IMR-90 (cell line): ENCODE data around the gene NISCH. TPM values are rescaled to one million over a fixed set of nuclear protein-coding genes. Genes with fewer than 3 reads are reported as not detected.

ENCODE experiments used
- ATAC-seq: fragments of 200-7000 bp; cut with Tn5 transposase; 2 replicates; pipeline ENCODE4 v1.9.1; 2020; ENCODE audit warnings: low read depth, mild to moderate bottlenecking, moderate library complexity
- BruUV-seq: library from RNA; stranded (reverse); fragments of 400-500 nt; replicated peaks from 2 replicates; lab custom pipeline; 2021; lab: Mats Ljungman, UMichigan
- CTCF ChIA-PET: fragments of 300-600 bp; formaldehyde crosslinking; extraction: SDS; loops from one replicate; lab custom pipeline; 2021; ENCODE audit warnings: antibody characterized with exemption; lab: Yijun Ruan, JAX
- POLR2A ChIA-PET: fragments of 300-600 bp; sonication (Branson Sonifier 250); formaldehyde crosslinking; loops from one replicate; lab custom pipeline; 2022; ENCODE audit warnings: antibody characterized with exemption; ENCODE audit not compliant: unreplicated experiment; lab: Charles Lee
- DNase-seq: peaks from one replicate; pipeline ENCODE4 v3.0.0; 2013
- H2AFZ ChIP-seq: replicated peaks from 2 replicates; pipeline ENCODE3; 2013; ENCODE audit warnings: low read length, mild to moderate bottlenecking; ENCODE audit not compliant: poor library complexity
- H2AK5ac ChIP-seq: 2 replicates; pipeline ENCODE4 v1.6.1; 2013; ENCODE audit warnings: low read depth, low read length, inconsistent platforms
- H2AK9ac ChIP-seq: replicated peaks from 2 replicates; pipeline ENCODE3; 2013; ENCODE audit warnings: mild to moderate bottlenecking, low read depth, low read length, moderate library complexity; ENCODE audit not compliant: poor library complexity
- H2BK120ac ChIP-seq: 2 replicates; pipeline ENCODE4 v1.6.1; 2013; ENCODE audit warnings: low read depth, low read length, inconsistent platforms
- H2BK15ac ChIP-seq: 3 replicates; pipeline ENCODE4 v1.6.1; 2013; ENCODE audit warnings: low read depth, low read length, inconsistent platforms
- H2BK20ac ChIP-seq: 2 replicates; pipeline ENCODE4 v1.6.1; 2013; ENCODE audit warnings: low read depth, mild to moderate bottlenecking, inconsistent platforms, low read length, moderate library complexity
- H2BK5ac ChIP-seq: 2 replicates; pipeline ENCODE4 v1.6.1; 2013; ENCODE audit warnings: mild to moderate bottlenecking, low read depth, low read length, inconsistent platforms; ENCODE audit not compliant: poor library complexity, severe bottlenecking
- H3K14ac ChIP-seq: replicated peaks from 2 replicates; pipeline ENCODE4 v1.6.1; 2013; ENCODE audit warnings: low read depth, low read length, inconsistent platforms
- H3K18ac ChIP-seq: 2 replicates; pipeline ENCODE4 v1.6.1; 2013; ENCODE audit warnings: low read depth, low read length, control low read depth
- H3K23ac ChIP-seq: 2 replicates; pipeline ENCODE4 v1.6.1; 2013; ENCODE audit warnings: low read depth, low read length, inconsistent platforms
- H3K27ac ChIP-seq: 2 replicates; pipeline ENCODE4 v1.5.1; 2013; ENCODE audit warnings: mild to moderate bottlenecking, control low read depth, low read length; ENCODE audit not compliant: insufficient read depth
- H3K27me3 ChIP-seq: 2 replicates; pipeline ENCODE4 v1.6.1; 2013; ENCODE audit warnings: low read length; ENCODE audit not compliant: control insufficient read depth, insufficient read depth
- H3K36me3 ChIP-seq: 2 replicates; pipeline ENCODE4 v1.6.1; 2013; ENCODE audit warnings: low read length, mixed read lengths; ENCODE audit not compliant: control insufficient read depth, insufficient read depth
- H3K4ac ChIP-seq: 2 replicates; pipeline ENCODE4 v1.6.1; 2013; ENCODE audit warnings: low read depth, low read length, inconsistent platforms
- H3K4me1 ChIP-seq: 2 replicates; pipeline ENCODE4 v1.6.1; 2013; ENCODE audit warnings: low read length, mixed read lengths; ENCODE audit not compliant: control insufficient read depth, insufficient read depth
- H3K4me2 ChIP-seq: 2 replicates; pipeline ENCODE4 v1.6.1; 2013; ENCODE audit warnings: low read depth, mild to moderate bottlenecking, control low read depth, low read length, moderate library complexity
- H3K4me3 ChIP-seq: 2 replicates; pipeline ENCODE4 v1.5.1; 2013; ENCODE audit warnings: low read depth, mild to moderate bottlenecking, control low read depth, low read length, moderate library complexity; ENCODE audit not compliant: insufficient read depth
- H3K56ac ChIP-seq: 2 replicates; pipeline ENCODE4 v1.6.1; 2013; ENCODE audit warnings: low read length, inconsistent platforms; ENCODE audit not compliant: insufficient read depth; ENCODE audit errors: extremely low read depth
- H3K79me1 ChIP-seq, 2 experiments: 2 replicates each; pipeline ENCODE4 v1.6.1; 2013; ENCODE audit warnings: low read length in 2 of 2, inconsistent platforms in 1 of 2, low read depth in 1 of 2
- H3K9ac ChIP-seq: 2 replicates; pipeline ENCODE4 v1.6.1; 2013; ENCODE audit warnings: low read depth, low read length, control low read depth
- H3K9me1 ChIP-seq: 2 replicates; pipeline ENCODE4 v1.6.1; 2013; ENCODE audit warnings: low read length, inconsistent platforms; ENCODE audit not compliant: insufficient read depth
- H3K9me3 ChIP-seq: 2 replicates; pipeline ENCODE4 v1.6.1; 2013; ENCODE audit warnings: low read length; ENCODE audit not compliant: control insufficient read depth, insufficient read depth
- H4K20me1 ChIP-seq: 2 replicates; pipeline ENCODE4 v1.6.1; 2013; ENCODE audit warnings: low read length, inconsistent platforms; ENCODE audit not compliant: insufficient read depth
- H4K5ac ChIP-seq: 2 replicates; pipeline ENCODE4 v1.6.1; 2013; ENCODE audit warnings: mild to moderate bottlenecking, low read depth, low read length, control low read depth
- H4K8ac ChIP-seq, 2 experiments: 2 replicates each; pipeline ENCODE4 v1.6.1; 2013; ENCODE audit warnings: low read depth in 2 of 2, low read length in 2 of 2, control low read depth in 1 of 2, inconsistent platforms in 1 of 2
- H4K91ac ChIP-seq: 2 replicates; pipeline ENCODE4 v1.6.1; 2013; ENCODE audit warnings: low read depth, low read length, inconsistent platforms; ENCODE audit not compliant: insufficient read depth
- BHLHE40 ChIP-seq: fragments of 150-350 bp; IDR thresholded peaks from 2 replicates; pipeline ENCODE4 v1.6.1; 2016; ENCODE audit warnings: mild to moderate bottlenecking, low read depth, low read length
- CEBPB ChIP-seq: IDR thresholded peaks from 2 replicates; pipeline ENCODE4 v1.6.1; 2012; ENCODE audit warnings: low read depth, low read length, improper control_type of control experiment
- CHD1 ChIP-seq: IDR thresholded peaks from 2 replicates; pipeline ENCODE4 v1.6.1; 2012; ENCODE audit warnings: low read depth, low read length, improper control_type of control experiment
- MAFK ChIP-seq: IDR thresholded peaks from 2 replicates; pipeline ENCODE4 v1.6.1; 2012; ENCODE audit warnings: low read depth, low read length, improper control_type of control experiment
- MAZ ChIP-seq: IDR thresholded peaks from 2 replicates; pipeline ENCODE4 v1.6.1; 2012; ENCODE audit warnings: low read depth, mild to moderate bottlenecking, low read length, improper control_type of control experiment, moderate library complexity, borderline replicate concordance
- MXI1 ChIP-seq: IDR thresholded peaks from 2 replicates; pipeline ENCODE4 v1.6.1; 2012; ENCODE audit warnings: low read depth, mild to moderate bottlenecking, low read length, moderate library complexity, borderline replicate concordance
- NFE2L2 ChIP-seq: fragments of 150-350 bp; IDR thresholded peaks from 2 replicates; pipeline ENCODE4 v1.6.1; 2016; ENCODE audit warnings: low read depth, mild to moderate bottlenecking, low read length
- POLR2A ChIP-seq: IDR thresholded peaks from 2 replicates; pipeline ENCODE4 v1.6.1; 2012; ENCODE audit warnings: mild to moderate bottlenecking, low read depth, low read length
- RFX5 ChIP-seq: IDR thresholded peaks from 2 replicates; pipeline ENCODE4 v1.8.0; 2012; ENCODE audit warnings: low read depth, mild to moderate bottlenecking, low read length, moderate library complexity
- USF2 ChIP-seq: fragments of 150-350 bp; IDR thresholded peaks from 2 replicates; pipeline ENCODE4 v1.6.1; 2017; ENCODE audit warnings: mild to moderate bottlenecking, antibody characterized with exemption, low read length, low read depth
- WGBS, 2 experiments: methylation state at CpG; one replicate each; pipeline versions ENCODE4 v1.1.5 to v1.1.7; 2013; ENCODE audit warnings: missing lambda C conversion rate in 2 of 2; ENCODE audit not compliant: insufficient read length in 1 of 2; ENCODE audit errors: extremely low coverage in 2 of 2; 5-methylcytosine and 5-hydroxymethylcytosine counted together
- dilution Hi-C: fragments of 300-500 bp; cut with HindIII; formaldehyde crosslinking; loops from one replicate; pipeline ENCODE4 v1.14.3; 2018; ENCODE audit warnings: low sequenced_read_pairs; ENCODE audit not compliant: unreplicated experiment
- in situ Hi-C: fragments of 300-500 bp; cut with MboI; formaldehyde crosslinking; loops from 3 replicates; pipeline ENCODE4 v1.14.3; 2019; ENCODE audit warnings: low sequenced_read_pairs, inconsistent platforms, mixed read lengths
- intact Hi-C: fragments of 100-400 bp; cut with micrococcal nuclease; formaldehyde crosslinking; loops from 2 replicates; pipeline ENCODE4 v1.10.0; 2022
- polyA plus RNA-seq, 3 experiments: library from polyadenylated mRNA; depleted of rRNA; stranded (reverse); fragments of >200 nt; gene quantifications; 2 replicates each; pipeline ENCODE4 v1.2.3, GENCODE V29; 2012; ENCODE audit warnings: low replicate concordance in 1 of 3
- total RNA-seq: library from RNA; depleted of rRNA; stranded (reverse); fragments of >200 nt; gene quantifications from 2 replicates; pipeline ENCODE4 v1.2.3, GENCODE V29; 2012
- TF ChIP-seq, protein P1 (sequence below): fragments of 150-350 bp; IDR thresholded peaks from 2 replicates; pipeline ENCODE4 v1.6.1; 2016; ENCODE audit warnings: low read depth, mild to moderate bottlenecking, low read length, moderate library complexity, borderline replicate concordance

The NISCH gene
- total and polyA plus RNA-seq, 2 of the 4 experiments (the other 2 are of a cell fraction), result 36.9 to 86.0 TPM

DNA sequence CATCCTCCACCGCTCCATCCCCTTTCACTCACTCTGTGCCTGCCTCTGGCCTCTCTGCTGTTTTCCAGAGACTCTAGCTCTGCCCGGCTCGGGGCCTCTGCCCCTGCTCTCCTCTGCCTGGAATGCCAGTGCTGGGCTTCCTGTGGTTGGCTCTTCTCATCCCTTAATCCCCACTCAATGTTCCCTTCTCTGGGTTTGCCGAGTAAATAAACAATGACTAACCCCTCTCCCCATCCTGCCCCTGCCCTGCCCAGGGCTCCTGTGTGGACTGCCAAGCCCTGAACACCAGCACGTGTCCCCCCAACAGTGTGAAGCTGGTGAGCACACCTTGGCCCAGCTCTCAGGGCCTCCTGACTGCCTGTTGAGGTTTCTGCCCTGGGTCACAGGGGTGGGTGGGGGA, 52.0 kb downstream of the NISCH start:
- POLR2A ChIA-PET, result no interaction called here
- 78% methylated on average over 1 of the region's 5 CpGs; no CpG with 5 or more reads in 1 of the 2 experiments for WGBS, 2 experiments

More for the DNA sequence above, 52.0 kb downstream of the NISCH start:
- no peak for TF ChIP-seq RFX5
- TF ChIP-seq MAZ, result peak; percentile 56; the same call in 1 of the 2 replicates
- peak; percentile 79 for TF ChIP-seq BHLHE40
- 0 out of 2 replicates have a peak, but pooled peaks have one; percentile 24 for TF ChIP-seq MXI1
- TF ChIP-seq CEBPB, result no peak
- TF ChIP-seq POLR2A, result no peak
- TF ChIP-seq NFE2L2, result no peak
- TF ChIP-seq CHD1, result no peak
- no peak for TF ChIP-seq MAFK
- peak; percentile 76 for TF ChIP-seq USF2
- TF ChIP-seq, protein P1, sequence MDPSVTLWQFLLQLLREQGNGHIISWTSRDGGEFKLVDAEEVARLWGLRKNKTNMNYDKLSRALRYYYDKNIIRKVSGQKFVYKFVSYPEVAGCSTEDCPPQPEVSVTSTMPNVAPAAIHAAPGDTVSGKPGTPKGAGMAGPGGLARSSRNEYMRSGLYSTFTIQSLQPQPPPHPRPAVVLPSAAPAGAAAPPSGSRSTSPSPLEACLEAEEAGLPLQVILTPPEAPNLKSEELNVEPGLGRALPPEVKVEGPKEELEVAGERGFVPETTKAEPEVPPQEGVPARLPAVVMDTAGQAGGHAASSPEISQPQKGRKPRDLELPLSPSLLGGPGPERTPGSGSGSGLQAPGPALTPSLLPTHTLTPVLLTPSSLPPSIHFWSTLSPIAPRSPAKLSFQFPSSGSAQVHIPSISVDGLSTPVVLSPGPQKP, result no peak
- Histone ChIP-seq H3K18ac (no peak overlapping the region), H3K4ac (no peak overlapping the region), H4K91ac (no peak overlapping the region), H3K9me1 (peaks cover 7% of the 10 kb centered on the region; the same call in 1 of the 2 replicates), H2BK5ac (no peak overlapping the region), H2AK9ac (peak overlapping the region; percentile 91), H2BK15ac (no peak overlapping the region), H3K9ac (no peak overlapping the region), H3K4me3 (no peak overlapping the region), H2AK5ac (peak overlapping the region; percentile 39), H3K4me1 (peaks cover 3% of the 10 kb centered on the region; the same call in 1 of the 2 replicates), H2BK120ac (no peak overlapping the region), H3K23ac (no peak overlapping the region), H4K20me1 (no peaks in the 10 kb centered on the region; the same call in none of the 2 replicates), H2AFZ (peak overlapping the region; percentile 51), H2BK20ac (no peak overlapping the region), H3K27ac (no peak overlapping the region), H3K56ac (no peak overlapping the region), H3K27me3 (peaks cover 28% of the 10 kb centered on the region), H3K36me3 (no peaks in the 10 kb centered on the region), H3K4me2 (no peak overlapping the region), H3K9me3 (no peaks in the 10 kb centered on the region), H3K79me1 (no peaks in the 10 kb centered on the region), H3K14ac (no peak overlapping the region), H4K8ac (no peak overlapping the region), H4K5ac (no peak overlapping the region)
- dilution Hi-C loops, result no loop called here
- DNase-seq (peak; percentile 61), ATAC-seq (peak; percentile 89)
- CTCF ChIA-PET, result no interaction called here
- in situ Hi-C loops, result no loop called here
- BruUV-seq, result no TSS peak
- intact Hi-C loops, result no loop called here
